Heart left ventricle (tissue), 16 donors: Measurements from ENCODE around the gene TRPV5. TPM values are rescaled to one million over a fixed set of nuclear protein-coding genes. Genes with fewer than 3 reads are reported as not detected.

Source experiments
- ATAC-seq, 4 donors: fragments of 200-7000 bp; cut with Tn5 transposase; one replicate each; pipeline ENCODE4 v1.9.1; 2020 to 2022; ENCODE audit warnings: moderate library complexity in 4 of 4, mild to moderate bottlenecking in 3 of 4, moderate number of reproducible peaks in 1 of 4
- DNase-seq, 5 donors: peaks; one replicate each; pipeline ENCODE4 v3.0.0-alpha.2; 2020
- H3K27ac ChIP-seq, 12 donors: fragments of 200-600 bp; sonication (generic) in 4 of 12; one replicate each; pipeline versions ENCODE4 v1.5.0 to v1.8.0; 2016 to 2022; ENCODE audit warnings: mild to moderate bottlenecking in 2 of 12
- H3K27me3 ChIP-seq, 9 donors: fragments of 200-600 bp; sonication (generic) in 2 of 9; one replicate each; pipeline versions ENCODE4 v1.5.1 to v1.8.0; 2016 to 2022; ENCODE audit warnings: mild to moderate bottlenecking in 3 of 9
- H3K36me3 ChIP-seq, 9 donors: fragments of 200-600 bp; sonication (generic) in 2 of 9; one replicate each; pipeline versions ENCODE4 v1.5.0 to v1.8.0; 2018 to 2022; ENCODE audit warnings: mild to moderate bottlenecking in 2 of 9
- H3K4me1 ChIP-seq, 12 donors: fragments of 200-600 bp; sonication (generic) in 4 of 12; one replicate each; pipeline versions ENCODE4 v1.5.0 to v1.8.0; 2016 to 2022; ENCODE audit warnings: mild to moderate bottlenecking in 3 of 12
- H3K4me3 ChIP-seq, 12 donors: fragments of 200-600 bp; sonication (generic) in 4 of 12; one replicate each; pipeline versions ENCODE4 v1.5.0 to v1.8.0; 2017 to 2022; ENCODE audit warnings: mild to moderate bottlenecking in 9 of 12, moderate library complexity in 4 of 12
- H3K9me3 ChIP-seq, 12 donors: fragments of 200-600 bp; sonication (generic) in 4 of 12; one replicate each; pipeline versions ENCODE4 v1.5.0 to v1.8.0; 2016 to 2022; ENCODE audit warnings: mild to moderate bottlenecking in 1 of 12
- POLR2A ChIP-seq, 2 donors: fragments of 450-650 bp; IDR thresholded peaks; one replicate each; pipeline ENCODE4 v1.6.1; 2017; ENCODE audit warnings: antibody characterized with exemption in 2 of 2, mild to moderate bottlenecking in 2 of 2, moderate library complexity in 2 of 2
- WGBS, 4 donors: extraction: QIAGEN DNeasy Blood & Tissue Kit in 2 of 4; methylation state at CpG; one replicate each; pipeline versions ENCODE4 v1.1.5 to v1.1.7; 2013 to 2018; 5-methylcytosine and 5-hydroxymethylcytosine counted together
- intact Hi-C, 10 donors: fragments of 100-400 bp; cut with DNase I; formaldehyde crosslinking; loops; one replicate each; pipeline versions ENCODE4 v1.11.1 to v1.14.2; 2022
- polyA plus RNA-seq, 2 donors: library from polyadenylated mRNA; stranded (reverse); fragments of 200-250 nt; gene quantifications; one replicate each; pipeline ENCODE4 v1.2.3, GENCODE V29; 2013
- total RNA-seq, 9 donors: library from RNA; depleted of rRNA in 2 of 9; stranded (reverse); fragments of >200 nt in 2 of 9; fragmentation: NEBNext Ultra II Directional in 3 of 9; extraction: Animal tissue kit (Norgen Biotek cat#: 25700) in 3 of 9; gene quantifications; one replicate each; pipeline versions ENCODE4 v1.1.0 to v1.2.4, GENCODE V29; 2016 to 2023
- TF ChIP-seq, protein P1 (sequence below), 12 donors: fragments of 200-600 bp; sonication (generic) in 4 of 12; IDR thresholded peaks; one replicate each; pipeline versions ENCODE4 v1.5.0 to v1.8.0; 2018 to 2022; ENCODE audit warnings: antibody characterized with exemption in 12 of 12, mild to moderate bottlenecking in 5 of 12
- donor health status: ischemic (EF 13 %, LVEDD 7.1; RV severe dilation, severe dysfunction).
- donor health status: healthy with polysubstance abuse.
- donor health status: DM: no; HTN: yes; CAD: no.
- donor health status: DM: no; HTN: no; CAD: no.
- donor health status: ischemic (EF 25% LVEDD 6.9; RV normal size, moderate dysfunction).
- donor health status: ischemic (EF 25% LVEDD 5.7; RV mildly dilated, moderate dysfunction).
- donor health status: healthy.
- donor health status: DM: yes; HTN: yes; CAD: no.
- donor health status: ischemic (EF 35%, LVEDD 5.7; RV mildly dilated, moderate dysfunction).
- donor health status: nonischemic (EF 11% LVEDD 7.7; RV severe dilation, severe dysfunction).
- donor health status: DM: yes; HTN: yes; CAD: no.
- donor health status: PGD.
- donor health status: ischemic (EF 29% LVEDD 5.4; RV normal size, mild dysfunction).
- donor health status: nonischemic (EF 23%, LVEDD 6.1; RV moderate dilation, normal function).

The TRPV5 gene
- total and polyA plus RNA-seq, 11 donors = not detected

- 74 to 83% (median 75%) methylated on average over 7 of the region's 7 CpGs for WGBS, 4 donors
- DNase-seq = peak in 1 of 5 donors; percentile 8
- no peak overlapping the region for H3K4me3 ChIP-seq
- H3K9me3 ChIP-seq = no peaks in the 10 kb centered on the region
- intact Hi-C loops = no loop called here
- no peak for ATAC-seq
- H3K27me3 ChIP-seq = peaks cover 0 to 21% (median 5%) of the 10 kb centered on the region in 9 donors
- no peak for TF ChIP-seq POLR2A (IDR thresholded peaks at IDR 0.05)
- TF ChIP-seq, protein P1, sequence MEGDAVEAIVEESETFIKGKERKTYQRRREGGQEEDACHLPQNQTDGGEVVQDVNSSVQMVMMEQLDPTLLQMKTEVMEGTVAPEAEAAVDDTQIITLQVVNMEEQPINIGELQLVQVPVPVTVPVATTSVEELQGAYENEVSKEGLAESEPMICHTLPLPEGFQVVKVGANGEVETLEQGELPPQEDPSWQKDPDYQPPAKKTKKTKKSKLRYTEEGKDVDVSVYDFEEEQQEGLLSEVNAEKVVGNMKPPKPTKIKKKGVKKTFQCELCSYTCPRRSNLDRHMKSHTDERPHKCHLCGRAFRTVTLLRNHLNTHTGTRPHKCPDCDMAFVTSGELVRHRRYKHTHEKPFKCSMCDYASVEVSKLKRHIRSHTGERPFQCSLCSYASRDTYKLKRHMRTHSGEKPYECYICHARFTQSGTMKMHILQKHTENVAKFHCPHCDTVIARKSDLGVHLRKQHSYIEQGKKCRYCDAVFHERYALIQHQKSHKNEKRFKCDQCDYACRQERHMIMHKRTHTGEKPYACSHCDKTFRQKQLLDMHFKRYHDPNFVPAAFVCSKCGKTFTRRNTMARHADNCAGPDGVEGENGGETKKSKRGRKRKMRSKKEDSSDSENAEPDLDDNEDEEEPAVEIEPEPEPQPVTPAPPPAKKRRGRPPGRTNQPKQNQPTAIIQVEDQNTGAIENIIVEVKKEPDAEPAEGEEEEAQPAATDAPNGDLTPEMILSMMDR (IDR thresholded peaks at IDR 0.05) = no peak
- H3K36me3 ChIP-seq = no peaks in the 10 kb centered on the region
- no peaks in the 10 kb centered on the region for H3K4me1 ChIP-seq
- H3K27ac ChIP-seq = no peak overlapping the region
These were observed 46.7 kb downstream of the TRPV5 start for GRCh38 chr7:142886866-142887265.

- Histone ChIP-seq H3K9me3 (no peaks in the 10 kb centered on the region), H3K27me3 (peaks cover 0 to 30% (median 7%) of the 10 kb centered on the region in 9 donors), H3K27ac (no peak within 1 kb of the TSS), H3K4me1 (no peaks in the 10 kb centered on the region), H3K36me3 (no peaks in the 10 kb centered on the region), H3K4me3 (no peak within 1 kb of the TSS)
- DNase-seq (peak in 1 of 5 donors; percentile 10), ATAC-seq (peak in 1 of 4 donors; percentile 38)
- 47 to 55% (median 55%) methylated on average over 13 to 16 of the region's 16 CpGs for WGBS, 4 donors
- intact Hi-C loops = no loop called here
- no peak for TF ChIP-seq POLR2A (IDR thresholded peaks at IDR 0.05)
- TF ChIP-seq, protein P1 (IDR thresholded peaks at IDR 0.05) = no peak
These were observed 48.0 kb downstream of the TRPV5 start, which contains the start of gene TRPV6 for GRCh38 chr7:142885311-142886230. TSS of gene TRPV6 (minus strand) at chr7:142885745.

DNA sequence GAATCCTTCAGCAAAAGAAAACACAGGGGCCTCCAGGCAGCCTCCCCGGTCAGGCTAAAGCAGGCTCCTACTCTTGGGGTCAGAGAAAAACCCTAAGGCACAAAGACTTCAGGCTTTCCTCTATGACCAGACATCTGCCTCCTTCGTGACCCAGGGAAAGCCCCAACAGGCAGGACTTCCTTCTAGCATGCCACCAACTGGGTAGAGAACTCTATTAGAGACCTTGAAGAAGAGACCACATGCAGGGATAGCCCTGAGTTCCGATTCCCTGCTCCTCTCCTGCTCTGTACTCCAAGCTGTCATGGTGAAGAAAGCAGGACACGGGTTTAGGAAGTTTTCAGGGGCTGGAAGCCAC, 49.3 kb downstream of the TRPV5 start:
- Histone ChIP-seq H3K4me1 (no peaks in the 10 kb centered on the region), H3K4me3 (no peak overlapping the region), H3K27ac (no peak overlapping the region), H3K27me3 (peaks cover 0 to 39% (median 9%) of the 10 kb centered on the region in 9 donors), H3K36me3 (no peaks in the 10 kb centered on the region), H3K9me3 (no peaks in the 10 kb centered on the region)
- peak in 1 of 5 donors; percentile 8 for DNase-seq
- no peak for ATAC-seq
- intact Hi-C loops = no loop called here
- WGBS, 4 donors = 73 to 89% (median 79%) methylated on average over 2 to 4 of the region's 4 CpGs
- TF ChIP-seq POLR2A (IDR thresholded peaks at IDR 0.05) = no peak
- TF ChIP-seq, protein P1 (IDR thresholded peaks at IDR 0.05) = no peak

GRCh38 chr7:142883571-142884285, 49.8 kb downstream of the TRPV5 start:
- Histone ChIP-seq H3K27ac (no peak overlapping the region), H3K27me3 (peaks cover 0 to 43% (median 4%) of the 10 kb centered on the region in 9 donors), H3K9me3 (no peaks in the 10 kb centered on the region), H3K4me1 (no peaks in the 10 kb centered on the region), H3K4me3 (no peak overlapping the region), H3K36me3 (no peaks in the 10 kb centered on the region)
- WGBS, 4 donors = 76 to 86% (median 80%) methylated on average over 7 of the region's 7 CpGs
- ATAC-seq (no peak), DNase-seq (peak in 1 of 5 donors; percentile 11)
- TF ChIP-seq, protein P1 (IDR thresholded peaks at IDR 0.05) = no peak
- intact Hi-C loops = no loop called here
